GM12875 (cell line): ENCODE measurements around the gene HIVEP1.

ENCODE experiments used
- H3K4me3 ChIP-seq: one replicate; pipeline ENCODE4 v1.5.1; 2011; ENCODE audit warnings: low read depth, low read length, control low read depth
- CTCF ChIP-seq: IDR thresholded peaks from 2 replicates; pipeline ENCODE4 v1.5.1; 2011; ENCODE audit warnings: low read depth, mild to moderate bottlenecking, control low read depth, inconsistent platforms, low read length, moderate library complexity, borderline replicate concordance; ENCODE audit not compliant: insufficient read depth

The HIVEP1 gene

GRCh38 chr6:12110523-12111362, 98.6 kb downstream of the HIVEP1 start:
- no peak for TF ChIP-seq CTCF
- H3K4me3 ChIP-seq, result no peak overlapping the region

GRCh38 chr6:12111363-12111670, 99.2 kb downstream of the HIVEP1 start:
- TF ChIP-seq CTCF, result no peak
- H3K4me3 ChIP-seq, result no peak overlapping the region

- no peak overlapping the region for H3K4me3 ChIP-seq
- TF ChIP-seq CTCF, result no peak
These were observed 100.6 kb downstream of the HIVEP1 start for GRCh38 chr6:12112540-12113189.

GRCh38 chr6:12113190-12113577, 101.1 kb downstream of the HIVEP1 start:
- no peak overlapping the region for H3K4me3 ChIP-seq
- no peak for TF ChIP-seq CTCF

- no peak for TF ChIP-seq CTCF
- no peak overlapping the region for H3K4me3 ChIP-seq
These were observed 102.0 kb downstream of the HIVEP1 start for GRCh38 chr6:12114055-12114503.

- no peak overlapping the region for H3K4me3 ChIP-seq
- no peak for TF ChIP-seq CTCF
These were observed 102.9 kb downstream of the HIVEP1 start for GRCh38 chr6:12115001-12115400.

- no peak overlapping the region for H3K4me3 ChIP-seq
- no peak for TF ChIP-seq CTCF
These were observed 103.4 kb downstream of the HIVEP1 start for GRCh38 chr6:12115492-12115891.
